SH-SY5Y (cell line): ENCODE data around the gene CDC42EP3.

Source experiments
- GATA2 ChIP-seq: IDR thresholded peaks from 2 replicates; pipeline ENCODE4 v1.6.1; 2011; ENCODE audit warnings: mild to moderate bottlenecking, low read depth, low read length
- GATA3 ChIP-seq: IDR thresholded peaks from 2 replicates; pipeline ENCODE4 v1.6.1; 2011; ENCODE audit warnings: low read depth, mild to moderate bottlenecking, low read length, moderate library complexity

DNA sequence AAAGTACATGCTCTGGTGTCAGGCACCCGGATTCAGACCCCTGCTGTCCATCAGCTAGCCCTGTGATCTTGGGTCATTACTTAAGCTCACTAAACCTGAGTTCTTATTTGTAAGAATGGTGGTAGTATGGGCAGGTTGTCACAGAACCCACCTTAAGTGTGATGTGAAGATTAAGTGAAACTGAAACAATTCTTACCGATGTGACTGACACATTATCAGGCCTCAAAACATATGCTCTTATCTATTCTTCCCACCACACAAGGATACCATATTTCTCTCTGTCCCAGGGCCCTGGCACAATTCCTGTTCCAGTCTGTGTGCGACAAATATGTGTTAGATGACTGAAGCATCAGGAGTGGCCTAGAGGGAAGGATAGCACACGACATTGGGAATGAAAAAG lies 11.0 kb upstream of the CDC42EP3 start:
- TF ChIP-seq GATA2 (no peak), GATA3 (no peak)
